Posterior vena cava (tissue), 2 donors: ENCODE results near the gene GUCA1A. TPM values are rescaled to one million over a fixed set of nuclear protein-coding genes. Genes with fewer than 3 reads are reported as not detected.
"Not testable (repeated sequence)": the region's sequence is repeated elsewhere in the genome, so short reads cannot be mapped to it uniquely, and the experiment has no call there.

Source experiments
- DNase-seq: peaks from one replicate; pipeline ENCODE4 v3.0.0-alpha.2; 2020; ENCODE audit warnings: low spot score
- intact Hi-C, 2 donors: fragments of 100-400 bp; cut with DNase I; formaldehyde crosslinking; loops; one replicate each; pipeline versions ENCODE4 v1.14.1 to v1.14.2; 2022 to 2023
- total RNA-seq, 2 donors: library from RNA; stranded (reverse); fragmentation: NEBNext Ultra II Directional; extraction: Animal tissue kit (Norgen Biotek cat#: 25700); gene quantifications; one replicate each; pipeline ENCODE4 v1.2.1, GENCODE V29; 2021
- donor health status: DM: yes; HTN: yes; CAD: no.
- donor health status: DM: yes; HTN: yes; CAD: no.

Gene GUCA1A
- total RNA-seq, 2 donors from 2014 or later: not detected

DNA sequence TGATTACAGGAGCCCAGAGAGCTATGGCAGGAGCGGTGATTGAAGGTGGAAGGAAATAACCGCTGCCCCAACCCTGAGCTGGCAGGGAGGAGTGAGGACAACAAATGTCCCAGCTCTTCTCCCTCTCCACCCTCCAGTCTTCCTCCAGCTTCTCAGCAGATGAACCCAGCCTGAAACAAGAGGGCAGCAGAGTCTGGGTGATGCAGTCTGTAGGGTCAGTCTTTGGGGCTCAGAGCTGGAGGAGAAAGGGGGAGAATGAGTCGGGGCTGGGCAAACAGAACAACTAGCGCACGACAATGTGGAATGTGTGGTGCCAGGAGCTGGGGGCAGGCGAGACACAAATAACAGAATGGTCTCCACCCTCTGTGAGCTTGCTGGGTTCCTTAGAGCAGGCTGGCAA lies 4.5 kb upstream of the GUCA1A start:
- DNase-seq: no peak
- intact Hi-C loops: loop anchor here in 1 of 2 donors (5.0 kb wide), 1 partner anchor 91 kb away; no protein-coding TSS in a partner anchor

- DNase-seq: not testable (repeated sequence)
These were observed 3.4 kb upstream of the GUCA1A start for GRCh38 chr6:42169780-42170179.

GRCh38 chr6:42171813-42172581 lies 1.2 kb upstream of the GUCA1A start:
- no peak for DNase-seq
- intact Hi-C loops: no loop called here

More at GRCh38 chr6:42169780-42170179, 3.4 kb upstream of the GUCA1A start:
- intact Hi-C loops: loop anchor here in 1 of 2 donors (5.0 kb wide), 1 partner anchor 92 kb away; no protein-coding TSS in a partner anchor

GRCh38 chr6:42175860-42176259 lies 2.7 kb downstream of the GUCA1A start:
- intact Hi-C loops: no loop called here
- no peak for DNase-seq

GRCh38 chr6:42176981-42177380 lies 3.8 kb downstream of the GUCA1A start:
- DNase-seq: no peak
- intact Hi-C loops: no loop called here

DNA sequence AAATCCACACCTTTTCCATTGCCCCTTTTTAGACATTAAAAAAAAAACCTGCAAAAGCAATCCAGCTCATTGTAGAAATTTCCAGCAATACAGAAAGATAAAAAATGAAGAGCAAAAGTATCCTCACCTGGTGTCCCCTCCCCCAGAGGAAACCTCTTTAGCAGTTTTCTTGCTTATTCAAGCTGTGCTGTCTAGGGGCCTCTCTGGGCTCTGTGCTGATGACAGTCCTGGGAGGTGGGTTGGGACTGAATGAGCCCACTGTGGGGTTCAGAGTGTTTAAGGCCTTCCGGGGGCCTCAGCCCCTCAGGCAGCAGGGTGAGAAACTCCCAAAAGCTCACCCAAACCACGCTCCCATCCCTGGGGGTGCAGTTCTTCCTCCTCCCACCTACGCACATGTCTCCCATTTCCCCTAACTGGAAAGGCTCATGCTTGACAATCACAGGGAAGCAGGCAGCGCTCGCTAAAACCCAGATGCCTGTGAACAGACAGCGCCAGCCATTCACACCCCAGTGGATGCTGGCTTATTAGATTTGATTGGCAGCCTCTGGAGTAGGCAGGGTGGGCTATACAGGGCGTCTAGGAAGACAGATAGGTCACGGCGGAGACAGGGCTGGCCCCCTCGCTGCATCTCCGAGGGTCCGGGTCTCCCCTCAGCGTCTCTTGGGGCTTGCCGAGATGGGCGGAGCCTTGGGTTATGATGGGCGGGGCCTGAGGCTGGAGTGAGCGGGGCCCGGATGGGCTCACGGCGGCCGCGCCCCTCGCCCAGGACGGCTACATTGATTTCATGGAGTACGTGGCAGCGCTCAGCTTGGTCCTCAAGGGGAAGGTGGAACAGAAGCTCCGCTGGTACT lies 4.6 kb downstream of the GUCA1A start:
- intact Hi-C loops: loop anchor here in 1 of 2 donors (2.0 kb wide), 1 partner anchor 57 kb away; no protein-coding TSS in a partner anchor

GRCh38 chr6:42179261-42179944 lies 6.2 kb downstream of the GUCA1A start:
- no peak for DNase-seq
- intact Hi-C loops: loop anchor here in 1 of 2 donors (2.0 kb wide), 1 partner anchor 55 kb away; no protein-coding TSS in a partner anchor

More for the DNA sequence above, 4.6 kb downstream of the GUCA1A start:
- no peak for DNase-seq

- DNase-seq: no peak
- intact Hi-C loops: loop anchor here in 1 of 2 donors (2.0 kb wide), 1 partner anchor 55 kb away; no protein-coding TSS in a partner anchor
These were observed 6.8 kb downstream of the GUCA1A start for GRCh38 chr6:42179945-42180313.

DNA sequence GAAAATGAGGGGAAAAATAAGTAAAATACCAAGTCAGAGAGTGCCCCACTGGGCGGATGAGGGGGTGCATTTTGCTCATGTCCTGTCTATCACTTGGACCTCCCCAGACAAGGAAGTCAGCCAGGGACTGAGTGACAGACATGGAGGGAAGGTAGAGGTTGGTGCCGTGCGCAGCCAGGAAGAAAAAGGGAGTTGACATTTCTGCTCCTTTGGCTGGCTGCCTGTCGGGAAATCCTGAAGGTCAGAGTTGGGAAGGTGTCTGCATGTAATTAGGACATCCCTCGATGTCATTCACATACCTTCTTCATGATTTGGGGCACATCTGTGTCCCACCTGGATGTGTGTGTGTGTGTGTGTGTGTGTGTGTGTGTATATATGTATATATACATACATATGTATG lies 8.9 kb downstream of the GUCA1A start:
- DNase-seq: no peak
- intact Hi-C loops: no loop called here

DNA sequence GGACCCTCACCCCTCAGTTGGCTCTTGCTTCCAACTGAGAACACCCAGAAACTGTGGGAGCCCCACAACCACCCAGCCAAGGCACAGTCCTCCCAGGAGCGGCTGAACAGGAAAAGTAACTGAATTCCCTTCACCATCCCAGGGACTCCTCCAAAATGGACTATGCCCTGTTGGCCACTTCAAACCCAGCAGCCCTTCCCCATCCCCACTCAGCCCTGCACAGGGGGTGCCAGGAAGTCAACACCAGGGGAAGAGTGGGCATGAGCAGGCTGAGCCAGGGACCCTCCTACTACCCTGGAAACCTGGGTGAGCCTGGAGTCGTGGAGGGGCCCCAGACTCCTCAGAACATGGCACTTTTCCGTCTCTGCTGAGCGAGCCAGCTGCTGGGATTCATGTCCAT lies 11.3 kb downstream of the GUCA1A start:
- DNase-seq: no peak
- intact Hi-C loops: no loop called here

DNA sequence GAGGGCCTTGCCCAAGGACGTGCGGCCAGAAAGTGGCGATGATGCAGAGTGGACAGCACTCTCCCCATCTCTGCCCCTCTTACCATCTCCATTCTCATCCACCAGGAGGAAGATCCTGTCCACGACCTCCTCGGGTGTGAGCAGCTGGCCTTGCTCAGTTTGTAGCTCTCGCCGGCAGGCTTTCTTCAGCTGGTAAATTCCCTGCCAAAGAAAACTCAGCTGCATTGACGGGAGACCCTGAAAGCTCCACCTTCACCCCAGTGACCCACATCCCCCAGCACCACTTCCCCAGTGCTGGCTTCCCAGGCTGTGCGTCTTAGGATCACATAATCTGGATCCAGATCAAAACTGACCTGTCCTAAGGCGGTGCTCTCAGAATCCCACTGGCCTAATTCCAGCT lies 12.4 kb downstream of the GUCA1A start:
- no peak for DNase-seq
- intact Hi-C loops: no loop called here

- intact Hi-C loops: no loop called here
- DNase-seq: no peak
These were observed 15.2 kb downstream of the GUCA1A start for GRCh38 chr6:42188406-42188805.

DNA sequence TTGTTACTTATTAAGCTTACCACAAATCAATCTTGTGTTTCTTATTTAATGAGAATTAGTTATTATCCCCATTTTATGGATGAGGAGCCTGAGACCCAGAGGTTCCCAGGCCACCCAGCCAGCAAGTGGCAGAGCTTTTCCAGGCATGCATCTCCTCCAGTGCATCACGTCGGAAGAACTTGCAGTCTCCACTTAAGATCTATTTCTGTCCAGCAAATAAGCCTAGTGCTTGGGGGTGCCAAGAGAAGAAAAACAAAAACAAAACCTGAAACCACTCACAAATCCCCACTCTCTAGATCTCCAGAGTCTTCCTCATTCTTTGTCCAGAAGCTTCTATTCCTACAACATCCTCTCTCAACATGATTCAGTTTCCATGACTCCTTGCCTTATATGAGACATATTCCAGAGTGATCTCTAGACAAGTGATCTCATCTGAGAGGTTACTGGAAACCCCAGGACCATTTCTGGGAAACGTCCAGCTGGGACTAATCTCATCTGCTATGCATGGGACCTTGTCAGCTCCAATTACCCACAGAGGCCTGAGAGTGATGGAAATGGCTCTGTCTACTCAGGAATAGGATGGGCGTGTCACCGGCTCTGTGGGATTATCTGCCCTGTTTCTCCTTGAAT lies 17.5 kb downstream of the GUCA1A start:
- intact Hi-C loops: no loop called here
- no peak for DNase-seq

- DNase-seq, intact Hi-C loops: not testable (repeated sequence)
These were observed 19.2 kb downstream of the GUCA1A start for GRCh38 chr6:42192385-42192784.

- DNase-seq: no peak
- intact Hi-C loops: no loop called here
These were observed 20.3 kb downstream of the GUCA1A start for GRCh38 chr6:42193491-42193894.

- DNase-seq: no peak
- intact Hi-C loops: no loop called here
These were observed 20.9 kb downstream of the GUCA1A start for GRCh38 chr6:42194056-42194455.

GRCh38 chr6:42195415-42195814 lies 22.3 kb downstream of the GUCA1A start:
- no peak for DNase-seq
- intact Hi-C loops: no loop called here

DNA sequence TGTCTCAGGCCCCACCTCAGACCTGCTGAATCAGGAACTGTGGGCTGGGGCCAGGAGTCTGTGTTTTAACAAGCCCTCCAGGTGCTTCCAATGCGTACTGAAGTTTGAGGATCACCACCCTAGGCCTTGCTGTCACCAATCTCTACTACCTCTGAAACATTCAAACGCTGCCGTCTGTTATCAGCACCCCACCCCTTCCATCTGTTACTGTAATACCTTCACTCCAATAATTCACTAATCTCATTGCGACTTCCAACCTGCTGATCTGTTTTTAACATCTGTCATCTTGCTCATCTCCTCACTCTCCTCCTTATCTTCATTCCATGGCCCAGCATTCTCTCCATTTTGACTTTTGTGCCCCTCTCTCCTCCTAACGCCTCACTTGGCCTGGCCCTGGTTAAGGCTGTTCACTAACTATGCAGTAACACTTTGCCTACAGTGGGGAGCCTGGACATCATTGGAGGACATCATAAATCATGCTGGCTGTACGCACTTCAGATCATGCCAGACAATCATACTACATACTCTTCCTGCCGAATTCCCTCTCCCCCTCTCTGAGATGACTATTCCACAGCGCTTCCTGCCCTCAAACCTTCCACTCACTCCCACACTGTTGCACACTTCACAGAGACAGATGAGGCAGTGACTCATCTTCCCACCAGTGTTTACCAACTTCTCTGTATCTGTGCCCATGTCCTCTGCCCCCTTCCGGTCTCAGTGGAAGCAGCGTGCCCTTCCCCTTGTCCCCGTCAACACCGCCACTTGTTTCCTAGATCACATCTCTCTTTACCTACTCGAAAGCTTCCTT lies 24.6 kb downstream of the GUCA1A start:
- DNase-seq: no peak
- intact Hi-C loops: no loop called here
